ENCODE results near the gene IL11RA. TPM values are rescaled to one million over a fixed set of nuclear protein-coding genes. Genes with fewer than 3 reads are reported as not detected.

Gene IL11RA
- total and polyA plus RNA-seq, 9 of the 15 experiments (the other 6 are each of a cell fraction or from before 2014, with no cell fraction given), result 0.11 to 5.8 (median 2.8) TPM

- 0 out of 4 replicates have a peak, but pooled peaks of 1 of the 2 experiments have one; percentile 34 for TF ChIP-seq UBTF (IDR thresholded peaks at IDR 0.05; ENCODE audit: borderline replicate concordance in 1 of 2, low read depth in 2 of 2, low read length in 2 of 2)
- peak; percentile 28; the same call in 1 of the 2 replicates for TF ChIP-seq ZBTB40 (IDR thresholded peaks at IDR 0.05)
- TF ChIP-seq ZBTB40 (CRISPR knock-in tag; IDR thresholded peaks at IDR 0.05), result no peak
- TF ChIP-seq NR2C2 (CRISPR knock-in tag; IDR thresholded peaks at IDR 0.05), result no peak
- no peak for TF ChIP-seq NR2C2 (tag; IDR thresholded peaks at IDR 0.05)
- peak in 1 of 2 experiments; percentile 74; a peak in 2 of 4 replicates for TF ChIP-seq MLLT1 (IDR thresholded peaks at IDR 0.05)
- peak in 1 of 2 experiments; percentile 37; a peak in 1 of 4 replicates for TF ChIP-seq MAZ (CRISPR knock-in tag; conservative IDR thresholded peaks at IDR 0.05 in 1 of 2, IDR thresholded peaks at IDR 0.05 in 1 of 2)
- peak; percentile 97 to 100 (median 99) for TF ChIP-seq CTCF (IDR thresholded peaks at IDR 0.05 in 2 of 3, conservative IDR thresholded peaks at IDR 0.05 in 1 of 3; ENCODE audit: insufficient read depth in 2 of 3, low read depth in 1 of 3, low read length in 3 of 3)
- TF ChIP-seq RAD21 (CRISPR knock-in tag; conservative IDR thresholded peaks at IDR 0.05 in 1 of 2, IDR thresholded peaks at IDR 0.05 in 1 of 2), result peak in 1 of 2 experiments; percentile 56; a peak in 2 of 4 replicates
Observed at GRCh38 chr9:34664281-34665066, 12.5 kb downstream of the IL11RA start (continued).
